Neutrophil (primary cell): ENCODE data around the gene ADGRL3.

Source experiments
- H3K27ac ChIP-seq: fragments of 200-600 bp; sonication (generic); 2 replicates; pipeline ENCODE4 v1.5.1; 2016; ENCODE audit warnings: mild to moderate bottlenecking, moderate library complexity
- H3K27me3 ChIP-seq: fragments of 200-600 bp; sonication (generic); 2 replicates; pipeline ENCODE4 v1.6.0; 2016; ENCODE audit warnings: mild to moderate bottlenecking
- H3K36me3 ChIP-seq: fragments of 200-600 bp; sonication (generic); 2 replicates; pipeline ENCODE4 v1.5.1; 2017
- H3K4me1 ChIP-seq, 2 experiments: fragments of 200-600 bp in 1 of 2; sonication (generic) in 1 of 2; 1 replicate in 1 of 2; 2 replicates in 1 of 2; pipeline versions ENCODE4 v1.5.1 to v1.6.1; 2013 to 2016; ENCODE audit warnings: low read depth in 1 of 2, low read length in 1 of 2, mild to moderate bottlenecking in 1 of 2, moderate library complexity in 1 of 2; ENCODE audit not compliant: control insufficient read depth in 1 of 2, insufficient read depth in 1 of 2
- H3K4me3 ChIP-seq, 2 experiments: fragments of 200-600 bp in 1 of 2; sonication (generic) in 1 of 2; 1 replicate in 1 of 2; 2 replicates in 1 of 2; pipeline ENCODE4 v1.5.1; 2013 to 2016; ENCODE audit warnings: low read depth in 1 of 2, low read length in 1 of 2, mild to moderate bottlenecking in 1 of 2, moderate library complexity in 1 of 2
- H3K9me3 ChIP-seq: fragments of 200-600 bp; sonication (generic); 2 replicates; pipeline ENCODE4 v1.5.1; 2016
- TF ChIP-seq, protein P1 (sequence below): fragments of 200-600 bp; sonication (generic); IDR thresholded peaks from 2 replicates; pipeline ENCODE4 v1.5.1; 2016; ENCODE audit warnings: antibody characterized with exemption

ADGRL3 gene

DNA sequence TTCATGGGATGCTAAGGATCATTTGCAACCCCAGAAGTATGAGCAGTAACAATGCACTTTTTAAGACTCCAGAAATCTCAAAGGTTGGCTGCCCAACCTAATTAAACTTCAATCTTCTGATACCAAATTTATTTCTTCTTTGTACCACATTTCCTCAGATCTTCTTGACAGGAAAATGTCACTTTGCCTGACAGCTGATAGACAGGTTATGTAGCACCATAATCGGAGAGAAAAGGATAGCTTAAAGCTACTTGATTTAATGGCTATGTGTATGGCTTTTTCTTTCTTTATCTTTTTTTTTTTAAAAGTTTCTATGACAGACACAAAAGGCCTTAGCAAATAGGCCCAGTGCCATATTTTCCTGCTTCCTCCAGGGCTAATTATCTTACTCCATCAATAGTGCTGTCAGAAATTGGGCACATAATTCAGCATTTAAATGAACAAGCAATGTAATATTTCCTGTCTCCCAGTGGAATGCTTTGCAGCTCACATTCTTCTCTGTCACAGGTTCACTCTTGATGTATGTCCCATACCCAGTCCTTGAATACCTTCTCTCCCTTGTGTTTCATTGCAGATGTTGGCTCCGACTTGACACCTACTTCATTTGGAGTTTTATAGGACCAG lies 795.7 kb downstream of the ADGRL3 start:
- no peak overlapping the region for H3K4me3 ChIP-seq
- H3K27me3 ChIP-seq = no peaks in the 10 kb centered on the region
- H3K36me3 ChIP-seq = no peaks in the 10 kb centered on the region
- no peaks in the 10 kb centered on the region for H3K4me1 ChIP-seq
- H3K27ac ChIP-seq = no peak overlapping the region
- TF ChIP-seq, protein P1, sequence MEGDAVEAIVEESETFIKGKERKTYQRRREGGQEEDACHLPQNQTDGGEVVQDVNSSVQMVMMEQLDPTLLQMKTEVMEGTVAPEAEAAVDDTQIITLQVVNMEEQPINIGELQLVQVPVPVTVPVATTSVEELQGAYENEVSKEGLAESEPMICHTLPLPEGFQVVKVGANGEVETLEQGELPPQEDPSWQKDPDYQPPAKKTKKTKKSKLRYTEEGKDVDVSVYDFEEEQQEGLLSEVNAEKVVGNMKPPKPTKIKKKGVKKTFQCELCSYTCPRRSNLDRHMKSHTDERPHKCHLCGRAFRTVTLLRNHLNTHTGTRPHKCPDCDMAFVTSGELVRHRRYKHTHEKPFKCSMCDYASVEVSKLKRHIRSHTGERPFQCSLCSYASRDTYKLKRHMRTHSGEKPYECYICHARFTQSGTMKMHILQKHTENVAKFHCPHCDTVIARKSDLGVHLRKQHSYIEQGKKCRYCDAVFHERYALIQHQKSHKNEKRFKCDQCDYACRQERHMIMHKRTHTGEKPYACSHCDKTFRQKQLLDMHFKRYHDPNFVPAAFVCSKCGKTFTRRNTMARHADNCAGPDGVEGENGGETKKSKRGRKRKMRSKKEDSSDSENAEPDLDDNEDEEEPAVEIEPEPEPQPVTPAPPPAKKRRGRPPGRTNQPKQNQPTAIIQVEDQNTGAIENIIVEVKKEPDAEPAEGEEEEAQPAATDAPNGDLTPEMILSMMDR = no peak
- no peaks in the 10 kb centered on the region for H3K9me3 ChIP-seq

DNA sequence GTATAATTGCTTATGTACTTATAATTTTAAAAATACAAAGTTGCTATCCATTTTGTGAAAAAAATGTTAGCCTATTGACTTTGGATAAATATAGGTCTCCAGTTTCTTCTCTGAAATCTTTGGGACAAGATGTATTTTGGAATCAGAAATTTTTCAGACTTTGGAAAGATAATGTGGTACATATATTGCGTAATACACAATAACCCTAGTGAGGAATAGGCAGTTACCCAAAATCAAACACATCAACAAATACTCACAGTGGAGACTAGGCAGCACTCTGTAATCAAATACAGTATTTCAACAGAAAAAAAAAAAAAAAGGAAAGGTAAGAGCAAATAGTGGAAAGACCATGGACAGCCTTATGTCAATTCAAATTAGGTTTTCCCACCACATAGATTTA lies 796.8 kb downstream of the ADGRL3 start:
- no peak overlapping the region for H3K4me3 ChIP-seq
- no peaks in the 10 kb centered on the region for H3K27me3 ChIP-seq
- TF ChIP-seq, protein P1 = no peak
- no peaks in the 10 kb centered on the region for H3K4me1 ChIP-seq
- H3K36me3 ChIP-seq = no peaks in the 10 kb centered on the region
- no peak overlapping the region for H3K27ac ChIP-seq
- no peaks in the 10 kb centered on the region for H3K9me3 ChIP-seq

DNA sequence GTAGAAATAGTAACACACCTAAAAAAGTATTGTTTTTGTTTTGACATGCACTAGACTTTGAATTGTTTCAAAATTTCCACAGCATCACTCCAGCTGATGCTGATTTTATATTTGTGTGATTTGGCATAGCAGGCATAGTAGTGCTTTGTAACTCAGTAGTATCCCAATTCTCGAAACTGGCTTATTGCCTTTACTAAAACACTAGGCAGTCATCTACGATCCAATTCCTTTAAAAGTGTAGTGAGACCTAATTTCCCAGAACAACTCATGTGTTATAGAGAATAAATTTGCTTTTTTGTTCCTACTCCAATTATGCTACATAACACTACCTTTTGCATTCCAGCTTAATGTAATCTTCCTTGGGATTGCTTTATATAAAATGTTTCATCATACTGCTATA lies 797.7 kb downstream of the ADGRL3 start:
- Histone ChIP-seq H3K27me3 (no peaks in the 10 kb centered on the region), H3K36me3 (no peaks in the 10 kb centered on the region), H3K27ac (no peak overlapping the region)

DNA sequence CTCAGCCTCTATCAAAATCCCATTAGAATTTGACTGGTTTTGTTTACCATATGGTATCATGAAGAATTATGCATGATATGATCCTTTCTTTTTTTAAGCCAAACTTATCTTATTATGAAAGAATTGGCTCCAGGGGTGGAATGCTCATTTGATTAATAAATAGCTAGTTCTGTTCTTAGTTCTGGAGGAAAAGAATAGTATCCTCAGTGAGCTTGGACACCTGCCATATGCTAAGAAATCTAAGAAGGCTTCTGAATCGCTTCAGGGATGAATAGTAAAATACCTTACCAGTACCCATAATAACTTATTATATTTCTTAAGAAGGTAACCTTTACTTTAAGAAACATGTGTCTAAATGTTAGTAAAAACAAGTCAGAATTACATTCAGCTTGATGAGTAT lies 803.6 kb downstream of the ADGRL3 start:
- Histone ChIP-seq H3K4me3 (no peak overlapping the region), H3K36me3 (no peaks in the 10 kb centered on the region), H3K27ac (no peak overlapping the region), H3K4me1 (no peaks in the 10 kb centered on the region), H3K9me3 (no peaks in the 10 kb centered on the region), H3K27me3 (no peaks in the 10 kb centered on the region)
- TF ChIP-seq, protein P1 = no peak

More for the DNA sequence above, 797.7 kb downstream of the ADGRL3 start:
- no peaks in the 10 kb centered on the region for H3K4me1 ChIP-seq
- H3K4me3 ChIP-seq = no peak overlapping the region
- H3K9me3 ChIP-seq = no peaks in the 10 kb centered on the region
- TF ChIP-seq, protein P1 = no peak

DNA sequence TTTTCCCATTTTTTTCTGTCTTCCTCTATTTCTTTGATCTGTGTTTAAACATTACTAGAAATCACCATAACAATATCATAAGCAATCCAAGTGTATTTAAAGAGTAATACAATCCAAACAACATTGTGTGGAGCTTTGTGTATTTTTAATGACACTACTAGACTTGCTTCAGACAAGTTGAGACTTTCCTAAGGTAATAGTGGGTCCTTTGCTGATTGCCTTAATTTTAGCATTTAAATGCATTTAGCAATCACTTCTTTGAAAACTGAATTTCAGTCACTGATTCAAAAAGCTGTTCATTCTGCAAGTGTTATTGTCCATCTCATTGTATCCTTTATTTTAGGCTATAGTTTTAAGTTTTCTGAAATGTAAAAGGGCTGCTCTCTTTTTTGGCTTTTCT lies 804.8 kb downstream of the ADGRL3 start:
- TF ChIP-seq, protein P1 = no peak

DNA sequence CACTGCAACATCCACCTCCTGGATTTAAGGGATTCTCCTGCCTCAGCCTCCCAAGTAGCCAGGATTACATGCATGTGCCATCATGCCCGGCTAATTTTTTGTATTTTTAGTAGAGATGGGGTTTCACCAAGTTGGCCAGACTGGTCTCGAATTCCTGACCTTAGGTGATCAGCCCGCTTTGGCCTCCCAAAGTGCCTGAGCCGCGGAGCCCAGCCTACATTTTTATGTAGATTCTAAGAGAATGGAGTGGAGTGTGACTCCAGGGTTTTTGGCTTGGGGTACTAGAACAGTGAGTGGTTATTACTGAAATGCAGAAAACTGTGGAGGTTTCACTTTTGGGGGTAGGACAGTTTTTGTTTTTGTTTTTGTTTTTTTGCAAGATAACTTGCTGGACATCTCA lies 806.0 kb downstream of the ADGRL3 start:
- no peaks in the 10 kb centered on the region for H3K36me3 ChIP-seq
- H3K9me3 ChIP-seq = no peaks in the 10 kb centered on the region
- H3K27me3 ChIP-seq = no peaks in the 10 kb centered on the region
- H3K27ac ChIP-seq = no peak overlapping the region
- H3K4me1 ChIP-seq = no peaks in the 10 kb centered on the region
- TF ChIP-seq, protein P1 = no peak
- no peak overlapping the region for H3K4me3 ChIP-seq

More for the DNA sequence above, 804.8 kb downstream of the ADGRL3 start:
- Histone ChIP-seq H3K36me3 (no peaks in the 10 kb centered on the region), H3K4me1 (no peaks in the 10 kb centered on the region), H3K4me3 (no peak overlapping the region), H3K27ac (no peak overlapping the region), H3K9me3 (no peaks in the 10 kb centered on the region), H3K27me3 (no peaks in the 10 kb centered on the region)
